ENCODE results near the gene NDFIP2. TPM values are rescaled to one million over a fixed set of nuclear protein-coding genes. Genes with fewer than 3 reads are reported as not detected.

Gene NDFIP2
- total and polyA plus RNA-seq, 10 of the 15 experiments (the other 5 are each of a cell fraction or from before 2014, with no cell fraction given), result 17.9 to 57.2 (median 30.6) TPM

DNA sequence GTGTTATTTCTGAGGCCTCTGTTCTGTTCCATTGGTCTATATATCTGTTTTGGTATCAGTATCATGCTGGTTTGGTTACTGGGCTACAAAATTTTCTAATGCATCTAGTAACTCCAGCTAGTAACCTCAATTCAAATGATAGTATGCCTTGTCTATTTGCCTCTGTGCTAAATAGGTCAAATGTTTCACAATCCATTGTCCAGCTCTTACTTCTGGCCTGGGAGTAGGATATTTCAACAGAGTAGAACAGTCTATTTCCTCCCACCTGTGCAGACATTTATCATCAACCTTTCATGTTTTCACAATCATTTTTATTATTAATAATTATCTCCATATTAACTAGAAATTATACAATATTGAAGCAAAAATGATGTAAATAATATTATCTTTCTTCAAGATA, 18.1 kb upstream of the NDFIP2 start (continued):
- TF ChIP-seq RAD51 (IDR thresholded peaks at IDR 0.05), result no peak

DNA sequence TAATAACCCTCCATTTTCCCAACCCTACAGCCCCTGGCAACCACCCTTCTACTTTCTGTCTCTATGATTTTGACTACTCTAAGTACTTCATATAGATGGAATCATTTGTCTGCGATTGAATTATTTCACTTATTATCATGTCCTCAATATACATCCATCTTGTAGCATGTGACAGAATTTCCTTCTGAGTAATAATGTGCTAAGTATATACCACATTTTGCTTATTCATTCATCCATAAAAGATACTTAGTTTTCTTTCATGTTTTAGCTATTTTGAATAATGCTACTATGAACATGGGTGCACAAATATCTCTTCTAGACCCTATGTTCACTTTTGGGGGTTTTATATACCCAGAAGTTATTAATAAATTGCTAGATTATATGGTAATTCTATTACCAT, 17.4 kb upstream of the NDFIP2 start:
- no peak overlapping the region for H3K9ac ChIP-seq (ENCODE audit: control insufficient read depth, insufficient read depth, low read length)
- no peaks in the 10 kb centered on the region for H3K79me2 ChIP-seq (ENCODE audit: control insufficient read depth, insufficient read depth, low read length)
- H3K27me3 ChIP-seq (replicated peaks in 1 of 2; ENCODE audit: control insufficient read depth in 2 of 2, insufficient read depth in 2 of 2, low read length in 1 of 2), result no peaks in the 10 kb centered on the region
- SMC1A ChIA-PET (ENCODE audit: uncharacterized antibody, unreplicated experiment), result interaction anchor here (0.6 to 0.7 kb wide), 2 partner anchors 16 to 37 kb away, joined by 3 to 5 read pairs; no protein-coding TSS in a partner anchor
- POLR2A ChIA-PET, result no interaction called here
- no peak for DNase-seq (ENCODE audit: low read depth, low spot score)
- TF ChIP-seq SMARCA5 (IDR thresholded peaks at IDR 0.05) (no peak), SMC3 (IDR thresholded peaks at IDR 0.05; ENCODE audit: borderline replicate concordance, low read length) (no peak), NFXL1 (IDR thresholded peaks at IDR 0.05; ENCODE audit: borderline replicate concordance) (no peak), PAX5 (IDR thresholded peaks at IDR 0.05; ENCODE audit: borderline replicate concordance, low read depth, low read length) (no peak), MXI1 (IDR thresholded peaks at IDR 0.05; ENCODE audit: low read depth, low read length) (no peak), ATF7 (IDR thresholded peaks at IDR 0.05; ENCODE audit: low read depth) (no peak), ZNF207 (IDR thresholded peaks at IDR 0.05; ENCODE audit: borderline replicate concordance) (no peak), POLR2A (IDR thresholded peaks at IDR 0.05; ENCODE audit: low read depth, low read length) (no peak)
- TF ChIP-seq, protein P1, sequence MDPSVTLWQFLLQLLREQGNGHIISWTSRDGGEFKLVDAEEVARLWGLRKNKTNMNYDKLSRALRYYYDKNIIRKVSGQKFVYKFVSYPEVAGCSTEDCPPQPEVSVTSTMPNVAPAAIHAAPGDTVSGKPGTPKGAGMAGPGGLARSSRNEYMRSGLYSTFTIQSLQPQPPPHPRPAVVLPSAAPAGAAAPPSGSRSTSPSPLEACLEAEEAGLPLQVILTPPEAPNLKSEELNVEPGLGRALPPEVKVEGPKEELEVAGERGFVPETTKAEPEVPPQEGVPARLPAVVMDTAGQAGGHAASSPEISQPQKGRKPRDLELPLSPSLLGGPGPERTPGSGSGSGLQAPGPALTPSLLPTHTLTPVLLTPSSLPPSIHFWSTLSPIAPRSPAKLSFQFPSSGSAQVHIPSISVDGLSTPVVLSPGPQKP (IDR thresholded peaks at IDR 0.05; ENCODE audit: low read depth, low read length), result no peak
- TF ChIP-seq, protein P2, sequence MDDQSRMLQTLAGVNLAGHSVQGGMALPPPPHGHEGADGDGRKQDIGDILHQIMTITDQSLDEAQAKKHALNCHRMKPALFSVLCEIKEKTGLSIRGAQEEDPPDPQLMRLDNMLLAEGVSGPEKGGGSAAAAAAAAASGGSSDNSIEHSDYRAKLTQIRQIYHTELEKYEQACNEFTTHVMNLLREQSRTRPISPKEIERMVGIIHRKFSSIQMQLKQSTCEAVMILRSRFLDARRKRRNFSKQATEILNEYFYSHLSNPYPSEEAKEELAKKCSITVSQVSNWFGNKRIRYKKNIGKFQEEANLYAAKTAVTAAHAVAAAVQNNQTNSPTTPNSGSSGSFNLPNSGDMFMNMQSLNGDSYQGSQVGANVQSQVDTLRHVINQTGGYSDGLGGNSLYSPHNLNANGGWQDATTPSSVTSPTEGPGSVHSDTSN (IDR thresholded peaks at IDR 0.05; ENCODE audit: insufficient replicate concordance, low read depth, low read length), result no peak
- TF ChIP-seq, protein P3, sequence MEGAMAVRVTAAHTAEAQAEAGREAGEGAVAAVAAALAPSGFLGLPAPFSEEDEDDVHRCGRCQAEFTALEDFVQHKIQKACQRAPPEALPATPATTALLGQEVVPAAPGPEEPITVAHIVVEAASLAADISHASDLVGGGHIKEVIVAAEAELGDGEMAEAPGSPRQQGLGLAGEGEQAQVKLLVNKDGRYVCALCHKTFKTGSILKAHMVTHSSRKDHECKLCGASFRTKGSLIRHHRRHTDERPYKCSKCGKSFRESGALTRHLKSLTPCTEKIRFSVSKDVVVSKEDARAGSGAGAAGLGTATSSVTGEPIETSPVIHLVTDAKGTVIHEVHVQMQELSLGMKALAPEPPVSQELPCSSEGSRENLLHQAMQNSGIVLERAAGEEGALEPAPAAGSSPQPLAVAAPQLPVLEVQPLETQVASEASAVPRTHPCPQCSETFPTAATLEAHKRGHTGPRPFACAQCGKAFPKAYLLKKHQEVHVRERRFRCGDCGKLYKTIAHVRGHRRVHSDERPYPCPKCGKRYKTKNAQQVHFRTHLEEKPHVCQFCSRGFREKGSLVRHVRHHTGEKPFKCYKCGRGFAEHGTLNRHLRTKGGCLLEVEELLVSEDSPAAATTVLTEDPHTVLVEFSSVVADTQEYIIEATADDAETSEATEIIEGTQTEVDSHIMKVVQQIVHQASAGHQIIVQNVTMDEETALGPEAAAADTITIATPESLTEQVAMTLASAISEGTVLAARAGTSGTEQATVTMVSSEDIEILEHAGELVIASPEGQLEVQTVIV (IDR thresholded peaks at IDR 0.05; ENCODE audit: borderline replicate concordance, partially characterized antibody), result no peak
- TF ChIP-seq, protein P4, sequence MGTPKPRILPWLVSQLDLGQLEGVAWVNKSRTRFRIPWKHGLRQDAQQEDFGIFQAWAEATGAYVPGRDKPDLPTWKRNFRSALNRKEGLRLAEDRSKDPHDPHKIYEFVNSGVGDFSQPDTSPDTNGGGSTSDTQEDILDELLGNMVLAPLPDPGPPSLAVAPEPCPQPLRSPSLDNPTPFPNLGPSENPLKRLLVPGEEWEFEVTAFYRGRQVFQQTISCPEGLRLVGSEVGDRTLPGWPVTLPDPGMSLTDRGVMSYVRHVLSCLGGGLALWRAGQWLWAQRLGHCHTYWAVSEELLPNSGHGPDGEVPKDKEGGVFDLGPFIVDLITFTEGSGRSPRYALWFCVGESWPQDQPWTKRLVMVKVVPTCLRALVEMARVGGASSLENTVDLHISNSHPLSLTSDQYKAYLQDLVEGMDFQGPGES (IDR thresholded peaks at IDR 0.05), result no peak
- TF ChIP-seq, protein P5, sequence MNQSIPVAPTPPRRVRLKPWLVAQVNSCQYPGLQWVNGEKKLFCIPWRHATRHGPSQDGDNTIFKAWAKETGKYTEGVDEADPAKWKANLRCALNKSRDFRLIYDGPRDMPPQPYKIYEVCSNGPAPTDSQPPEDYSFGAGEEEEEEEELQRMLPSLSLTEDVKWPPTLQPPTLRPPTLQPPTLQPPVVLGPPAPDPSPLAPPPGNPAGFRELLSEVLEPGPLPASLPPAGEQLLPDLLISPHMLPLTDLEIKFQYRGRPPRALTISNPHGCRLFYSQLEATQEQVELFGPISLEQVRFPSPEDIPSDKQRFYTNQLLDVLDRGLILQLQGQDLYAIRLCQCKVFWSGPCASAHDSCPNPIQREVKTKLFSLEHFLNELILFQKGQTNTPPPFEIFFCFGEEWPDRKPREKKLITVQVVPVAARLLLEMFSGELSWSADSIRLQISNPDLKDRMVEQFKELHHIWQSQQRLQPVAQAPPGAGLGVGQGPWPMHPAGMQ (IDR thresholded peaks at IDR 0.05; ENCODE audit: borderline replicate concordance), result no peak
- H3K27ac ChIP-seq (ENCODE audit: control insufficient read depth, insufficient read depth), result no peak overlapping the region
- H2AFZ ChIP-seq (ENCODE audit: control insufficient read depth, low read depth, low read length), result no peak overlapping the region
- H3K9me3 ChIP-seq (replicated peaks; ENCODE audit: control insufficient read depth, insufficient read depth, low read length), result no peaks in the 10 kb centered on the region
- in situ Hi-C loops (cut with MboI), result no loop called here
- FAIRE-seq, result no peak
- no peak overlapping the region for H3K4me3 ChIP-seq
- RAD21 ChIA-PET (ENCODE audit: unreplicated experiment), result interaction anchor here (1.1 kb wide), 1 partner anchor 40 kb away, joined by 3 read pairs; no protein-coding TSS in a partner anchor
- 100% methylated on average over 1 of the region's 1 CpG for WGBS (ENCODE audit: insufficient coverage, insufficient replicate concordance, low lambda C conversion rate, missing lambda C conversion rate)
- peaks cover 3% of the 10 kb centered on the region; the same call in 1 of the 2 replicates for H3K4me1 ChIP-seq (ENCODE audit: control insufficient read depth, insufficient read depth, low read length)
- intact Hi-C loops (cut with micrococcal nuclease; ENCODE audit: unreplicated experiment), result no loop called here
- BruUV-seq (replicated peaks), result no TSS peak
- no peak overlapping the region for H3K4me2 ChIP-seq (ENCODE audit: control insufficient read depth, insufficient read depth)
- CTCF ChIA-PET, result interaction anchor here (0.7 to 1.0 kb wide), 3 partner anchors 11 to 269 kb away, joined by 3 to 4 read pairs (median 3); no protein-coding TSS in a partner anchor
- no peaks in the 10 kb centered on the region for H3K36me3 ChIP-seq (ENCODE audit: control insufficient read depth in 2 of 2, insufficient read depth in 2 of 2, low read length in 1 of 2)
- ATAC-seq, result no peak; the same call in 2 of the 3 replicates
- no peaks in the 10 kb centered on the region for H4K20me1 ChIP-seq (ENCODE audit: control insufficient read depth, insufficient read depth)
